ENCODE data around the gene SLC22A31. TPM values are rescaled to one million over a fixed set of nuclear protein-coding genes. Genes with fewer than 3 reads are reported as not detected.
"Not testable (repeated sequence)": the region's sequence is repeated elsewhere in the genome, so short reads cannot be mapped to it uniquely, and the experiment has no call there.

SLC22A31 gene
- polyA plus RNA-seq, 5 donors, result 0.48 to 3.1 (median 1.1) TPM

DNA sequence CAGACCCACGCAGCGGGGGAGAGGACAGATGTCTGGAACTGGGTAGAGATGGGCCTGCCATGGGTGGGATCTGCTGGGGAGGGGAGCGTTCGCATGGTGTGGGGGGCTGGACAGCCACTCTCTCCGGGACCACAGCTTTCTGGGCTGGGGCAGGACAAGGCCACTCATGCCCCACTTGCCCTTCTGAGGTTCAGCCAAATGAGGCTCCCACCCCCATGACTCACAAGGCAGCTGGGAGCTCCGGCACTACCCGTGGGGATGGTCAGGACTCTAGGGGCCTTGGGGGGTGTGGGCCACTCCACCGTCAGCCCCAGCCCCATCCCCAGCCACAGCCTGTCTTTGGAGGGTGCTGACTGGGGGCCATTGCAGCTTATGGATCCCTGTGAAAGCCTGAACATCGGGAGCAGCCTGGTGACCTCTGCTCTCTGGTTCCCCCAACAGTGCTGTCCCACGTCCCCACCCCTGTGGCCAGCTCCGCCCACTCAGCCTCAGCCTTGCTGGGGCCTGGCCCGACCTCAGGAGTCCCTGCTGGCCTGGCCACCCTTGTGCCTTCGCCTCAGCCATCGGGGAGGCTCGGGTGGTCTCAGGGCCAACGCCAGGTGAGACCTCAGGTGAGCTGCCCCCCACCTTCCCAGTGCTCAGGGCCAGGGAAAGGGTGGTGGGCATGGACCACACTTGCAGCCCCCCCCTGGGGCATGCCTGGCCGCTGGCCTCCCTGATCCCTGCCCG, 33.5 kb downstream of the SLC22A31 start:
- no peak for DNase-seq

- DNase-seq, result not testable (repeated sequence)
Measured at GRCh38 chr16:89165681-89165979, 34.7 kb downstream of the SLC22A31 start.

- DNase-seq, result no peak
Measured at GRCh38 chr16:89164847-89165680, 35.3 kb downstream of the SLC22A31 start.

GRCh38 chr16:89164436-89164835, 35.9 kb downstream of the SLC22A31 start:
- no peak for DNase-seq

- no peak for DNase-seq
Measured at GRCh38 chr16:89163297-89163696, 37.0 kb downstream of the SLC22A31 start.

GRCh38 chr16:89161763-89162713, 38.3 kb downstream of the SLC22A31 start:
- DNase-seq, result no peak

GRCh38 chr16:89160977-89161701, 39.2 kb downstream of the SLC22A31 start:
- DNase-seq, result no peak

- DNase-seq, result no peak
Measured at GRCh38 chr16:89159850-89160354, 40.4 kb downstream of the SLC22A31 start.

- no peak for DNase-seq
Measured at GRCh38 chr16:89159066-89159849, 41.1 kb downstream of the SLC22A31 start.

DNA sequence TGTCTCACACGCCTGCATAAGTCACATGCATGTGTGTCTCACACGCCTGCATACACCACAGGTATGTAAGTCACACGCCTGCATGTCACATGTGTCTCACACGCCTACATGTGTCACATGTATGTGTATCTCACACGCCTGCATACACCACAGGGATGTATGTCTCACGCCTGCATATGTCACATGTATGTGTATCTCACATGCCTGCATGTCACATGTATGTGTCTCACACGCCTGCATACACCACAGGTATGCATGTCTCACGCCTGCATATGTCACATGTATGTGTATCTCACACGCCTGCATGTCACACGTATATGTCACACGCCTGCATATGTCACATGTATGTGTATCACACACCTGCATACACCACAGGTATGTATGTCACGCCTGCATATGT, 42.6 kb downstream of the SLC22A31 start:
- DNase-seq, result no peak

DNA sequence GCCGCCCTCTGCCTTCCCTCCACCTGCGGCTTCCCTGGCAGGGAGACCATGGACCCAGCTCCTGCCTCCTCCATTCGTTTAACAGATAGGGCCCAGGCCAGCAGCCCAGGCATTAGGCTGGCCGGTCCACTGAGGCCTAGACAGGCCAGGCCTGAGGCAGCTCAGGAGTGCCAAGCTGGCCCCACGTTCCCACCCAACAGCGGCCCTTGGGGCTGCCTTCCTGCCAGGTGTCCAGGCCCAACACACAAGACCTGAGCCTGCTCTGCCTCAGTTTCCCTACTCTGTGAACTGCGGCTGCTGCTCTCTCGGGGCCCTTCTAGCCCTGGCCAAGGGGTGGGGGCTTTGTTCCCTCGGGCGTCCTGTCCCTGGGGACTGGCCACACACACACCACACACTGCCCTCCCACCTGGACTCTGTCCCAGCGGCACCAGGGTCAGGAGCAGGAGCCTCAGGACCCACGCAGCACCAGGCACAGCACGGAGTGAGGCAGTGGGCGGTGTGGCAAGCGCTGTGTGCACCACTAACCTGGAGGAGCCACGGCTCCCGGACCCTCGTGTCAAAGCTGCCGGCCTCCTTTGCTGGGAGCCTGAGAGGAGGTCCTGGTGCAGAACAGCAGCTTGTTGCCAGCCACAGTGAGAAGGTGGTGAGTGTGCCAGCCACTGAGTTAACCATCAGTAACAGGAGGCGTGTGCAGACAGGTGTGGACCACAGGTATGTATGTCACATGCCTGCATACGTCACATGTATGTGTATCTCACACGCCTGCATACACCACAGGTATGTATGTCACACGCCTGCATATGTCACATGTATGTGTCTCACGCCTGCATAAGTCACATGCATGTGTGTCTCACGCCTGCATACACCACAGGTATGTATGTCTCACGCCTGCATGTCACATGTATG, 43.3 kb downstream of the SLC22A31 start:
- DNase-seq, result no peak

DNA sequence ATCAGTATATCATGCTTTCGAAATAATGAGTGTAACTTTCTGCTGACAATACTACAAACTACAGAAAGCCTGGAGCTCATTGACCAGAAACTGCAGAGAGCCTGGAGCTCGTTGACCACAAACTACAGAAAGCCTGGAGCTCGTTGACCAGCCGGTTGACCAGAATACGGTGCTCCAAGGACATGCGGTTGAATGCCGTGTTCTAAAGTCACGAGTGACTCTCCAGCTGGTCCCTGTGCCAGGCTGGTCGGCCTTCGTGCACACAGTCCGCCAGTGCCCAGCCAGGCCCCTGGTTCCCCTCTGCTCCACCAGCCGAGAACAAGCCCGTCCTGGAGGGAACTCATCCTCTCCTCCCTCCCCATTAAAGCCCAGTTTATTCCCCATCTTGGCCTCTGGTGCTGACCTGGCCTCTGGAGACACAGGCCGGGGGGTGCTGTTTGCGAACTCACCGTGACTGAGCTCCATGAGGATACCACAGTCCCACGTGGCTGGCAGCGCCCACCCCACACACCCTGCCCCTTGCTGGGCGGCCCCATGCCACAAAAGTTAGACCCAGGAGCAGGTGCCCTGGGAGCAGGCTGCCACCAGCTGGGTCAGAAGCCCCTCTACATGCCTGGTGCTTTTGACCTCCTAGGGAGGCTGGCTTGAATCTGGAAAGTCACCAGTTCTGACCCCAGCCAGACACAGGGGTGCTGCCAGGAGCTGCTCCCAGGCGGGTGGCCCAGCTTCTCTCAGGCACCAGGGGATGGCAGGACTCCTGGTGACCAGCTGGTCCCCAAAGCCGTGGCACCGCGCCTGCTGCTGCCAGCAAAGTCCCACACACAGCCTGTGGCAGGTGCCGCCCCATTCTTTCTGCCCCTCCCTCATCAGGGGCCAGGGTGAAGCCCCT, 44.2 kb downstream of the SLC22A31 start:
- DNase-seq, result no peak

DNA sequence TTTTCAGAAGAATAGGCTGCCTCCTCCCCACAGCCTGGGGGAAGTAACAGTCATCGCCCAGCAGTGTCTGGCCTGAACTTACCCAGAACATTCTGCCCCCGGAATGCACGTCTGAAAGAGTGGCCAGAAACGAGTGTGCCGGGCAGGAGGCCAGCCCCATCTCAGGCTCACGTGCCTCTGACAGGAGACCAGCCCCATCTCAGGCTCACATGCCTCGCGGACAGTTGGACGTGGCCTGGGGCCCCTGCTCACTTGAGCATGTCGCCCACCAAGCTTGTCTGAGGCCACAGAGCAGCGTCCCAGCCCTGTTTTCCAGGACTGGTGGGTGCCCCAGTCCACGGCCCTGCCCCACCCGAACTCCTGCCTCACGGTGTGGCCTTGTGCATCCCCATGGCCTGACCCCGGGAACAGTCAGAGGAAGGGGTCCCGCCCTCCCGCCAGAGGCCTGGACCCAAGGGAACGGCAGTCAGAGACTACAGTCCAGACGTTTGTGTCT, 45.1 kb downstream of the SLC22A31 start:
- peak; percentile 77 to 80 for DNase-seq

DNA sequence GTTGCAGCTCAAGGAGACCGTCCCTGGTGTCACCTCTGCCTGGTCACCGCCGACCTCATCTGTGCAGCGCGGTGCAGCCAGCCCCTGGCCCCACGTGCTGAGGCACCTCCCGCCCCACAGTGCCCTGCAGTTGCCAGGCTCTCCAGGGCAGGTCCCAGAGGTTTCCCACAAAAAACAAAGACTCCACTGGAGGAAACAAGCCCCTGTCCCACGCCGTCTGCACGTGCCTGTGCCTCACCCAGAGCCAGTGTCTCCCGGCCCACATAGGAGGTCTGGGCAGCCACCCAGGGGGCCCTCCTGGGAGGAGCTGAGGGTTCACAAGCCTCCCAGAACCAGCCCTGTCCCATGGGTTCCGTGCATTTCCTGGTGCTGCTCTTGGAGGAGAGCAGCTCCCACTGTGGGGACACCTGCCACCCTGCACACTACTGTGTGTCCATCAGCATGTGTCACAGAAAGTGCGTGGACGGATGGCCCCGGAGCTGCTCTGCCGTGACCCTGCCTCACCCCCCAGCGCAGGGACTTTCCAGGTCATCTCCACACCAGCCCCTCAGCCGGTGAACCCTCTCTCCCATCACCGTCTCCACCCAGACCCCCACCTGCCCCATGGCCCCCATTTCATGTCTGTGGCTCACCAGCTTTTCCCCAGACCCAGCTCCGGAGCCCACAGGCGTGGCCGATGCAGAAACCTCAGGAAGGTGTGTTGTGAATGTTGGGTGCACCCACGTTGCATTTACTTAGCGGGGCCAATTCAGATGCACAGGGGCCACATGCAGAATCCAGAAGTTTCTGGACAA, 45.8 kb downstream of the SLC22A31 start:
- DNase-seq, result no peak

DNA sequence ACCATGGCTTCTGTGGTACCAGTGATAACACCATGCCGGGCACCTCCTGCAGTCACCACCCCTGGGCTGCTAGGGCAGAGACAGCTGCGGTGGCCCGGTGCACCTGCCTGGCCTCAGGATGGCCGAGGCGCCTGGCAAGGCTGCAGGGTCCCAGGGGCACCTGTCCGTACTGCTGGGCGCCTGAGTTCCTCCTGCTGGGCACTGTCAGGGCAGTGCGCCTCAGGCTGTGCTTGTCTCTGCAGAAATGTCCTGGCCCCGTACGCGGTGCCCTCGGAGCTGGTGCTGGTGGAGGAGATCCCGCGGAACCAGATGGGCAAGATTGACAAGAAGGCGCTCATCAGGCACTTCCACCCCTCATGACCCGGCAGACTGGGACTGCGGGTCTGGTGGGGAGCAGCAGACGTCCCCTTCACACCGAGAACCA, 46.5 kb downstream of the SLC22A31 start:
- no peak for DNase-seq

DNA sequence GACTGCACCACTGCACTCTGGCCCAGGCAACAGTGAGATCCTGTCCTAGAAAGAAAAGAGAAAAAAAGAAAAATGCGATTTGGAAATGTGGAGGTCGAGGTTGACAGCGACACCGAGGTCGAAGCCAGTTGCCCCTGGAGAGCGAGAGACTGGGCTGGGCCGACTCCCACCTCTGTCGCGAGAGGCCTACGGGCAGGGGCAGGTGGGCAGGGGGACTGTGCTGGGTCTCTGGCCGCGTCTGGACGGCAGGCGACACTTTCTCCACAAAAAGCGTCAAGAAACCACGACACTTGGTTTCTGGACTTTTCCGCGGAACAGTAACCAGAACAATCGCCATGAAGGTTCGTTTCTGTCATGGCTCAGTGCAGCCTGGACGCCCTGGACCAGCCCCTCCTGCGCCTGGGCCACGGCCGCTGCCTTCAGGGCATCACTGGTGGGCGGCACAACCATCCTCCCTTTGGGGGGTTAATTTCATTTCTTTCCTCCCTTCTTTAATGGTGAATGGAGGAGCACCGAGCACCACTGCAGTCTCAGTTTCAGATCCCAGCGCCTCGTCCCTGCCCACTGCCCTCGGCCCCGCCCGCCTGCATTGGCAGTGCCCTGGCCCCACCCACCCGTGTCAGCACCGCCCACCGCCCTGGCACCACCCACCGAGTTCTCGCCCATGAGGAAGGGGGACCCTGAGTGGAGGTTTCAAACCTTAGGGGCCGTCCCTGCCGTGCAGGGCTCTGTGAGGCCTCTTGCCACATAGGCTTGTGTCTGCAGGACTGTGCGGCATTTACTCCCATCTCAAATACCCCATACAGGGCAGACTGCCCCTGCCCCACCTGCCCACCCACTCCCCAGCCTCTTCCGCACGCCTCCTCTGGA, 47.3 kb downstream of the SLC22A31 start:
- no peak for DNase-seq
